ENCODE results near the gene TRAF7.

Gene TRAF7

GRCh38 chr16:2157480-2158261, 2.1 kb downstream of the TRAF7 start:
- no peaks in the 10 kb centered on the region for H3F3A ChIP-seq (ENCODE audit: insufficient read depth, low read length)
- H3K27ac ChIP-seq (ENCODE audit: low read depth, low read length, poor library complexity, severe bottlenecking) = no peak overlapping the region
- H3K4me3 ChIP-seq (ENCODE audit: low read depth, low read length, poor library complexity, severe bottlenecking) = peak overlapping the region; percentile 85
- H3K36me3 ChIP-seq (ENCODE audit: insufficient read depth, low read length) = peaks cover 24% of the 10 kb centered on the region
- no peak for TF ChIP-seq EZH2 (IDR thresholded peaks at IDR 0.05; ENCODE audit: borderline replicate concordance, low read length)
- TF ChIP-seq CTCF (IDR thresholded peaks at IDR 0.05; ENCODE audit: low read length) = no peak
- H3K9ac ChIP-seq (ENCODE audit: low read length) = no peak overlapping the region; the same call in 1 of the 2 replicates
- H3K9me3 ChIP-seq (ENCODE audit: low read length) = no peaks in the 10 kb centered on the region
- H3K79me2 ChIP-seq (ENCODE audit: insufficient read depth, low read length) = peaks cover 11% of the 10 kb centered on the region; the same call in 1 of the 2 replicates
- no peaks in the 10 kb centered on the region for H3K9me2 ChIP-seq (ENCODE audit: low read depth, low read length)
- no peak overlapping the region for H2AFZ ChIP-seq (ENCODE audit: low read length)
- no peaks in the 10 kb centered on the region for H3K27me3 ChIP-seq (ENCODE audit: insufficient read depth, low read length)
- H3K4me2 ChIP-seq (ENCODE audit: low read length) = peak overlapping the region; percentile 98
- no peaks in the 10 kb centered on the region for H4K20me1 ChIP-seq (ENCODE audit: insufficient read depth, low read length)
- H3K4me1 ChIP-seq (ENCODE audit: insufficient read depth, low read length, severe bottlenecking) = peaks cover 63% of the 10 kb centered on the region

- H3K79me2 ChIP-seq (ENCODE audit: insufficient read depth, low read length) = peaks cover 11% of the 10 kb centered on the region; the same call in 1 of the 2 replicates
- no peak for TF ChIP-seq CTCF (IDR thresholded peaks at IDR 0.05; ENCODE audit: low read length)
- TF ChIP-seq EZH2 (IDR thresholded peaks at IDR 0.05; ENCODE audit: borderline replicate concordance, low read length) = no peak
- no peaks in the 10 kb centered on the region for H3K27me3 ChIP-seq (ENCODE audit: insufficient read depth, low read length)
- H3K4me2 ChIP-seq (ENCODE audit: low read length) = peak overlapping the region; percentile 58
- peaks cover 20% of the 10 kb centered on the region for H3K36me3 ChIP-seq (ENCODE audit: insufficient read depth, low read length)
- peak overlapping the region; percentile 85 for H3K4me3 ChIP-seq (ENCODE audit: low read depth, low read length, poor library complexity, severe bottlenecking)
- peaks cover 57% of the 10 kb centered on the region for H3K4me1 ChIP-seq (ENCODE audit: insufficient read depth, low read length, severe bottlenecking)
- H2AFZ ChIP-seq (ENCODE audit: low read length) = no peak overlapping the region
- no peaks in the 10 kb centered on the region for H3F3A ChIP-seq (ENCODE audit: insufficient read depth, low read length)
- no peaks in the 10 kb centered on the region for H3K9me3 ChIP-seq (ENCODE audit: low read length)
- no peak overlapping the region; the same call in 1 of the 2 replicates for H3K9ac ChIP-seq (ENCODE audit: low read length)
- no peak overlapping the region for H3K27ac ChIP-seq (ENCODE audit: low read depth, low read length, poor library complexity, severe bottlenecking)
- H4K20me1 ChIP-seq (ENCODE audit: insufficient read depth, low read length) = no peaks in the 10 kb centered on the region
- H3K9me2 ChIP-seq (ENCODE audit: low read depth, low read length) = no peaks in the 10 kb centered on the region
Measured at GRCh38 chr16:2158262-2158638, 2.7 kb downstream of the TRAF7 start.

- no peaks in the 10 kb centered on the region for H3K9me2 ChIP-seq (ENCODE audit: low read depth, low read length)
- no peaks in the 10 kb centered on the region for H4K20me1 ChIP-seq (ENCODE audit: insufficient read depth, low read length)
- no peak overlapping the region for H2AFZ ChIP-seq (ENCODE audit: low read length)
- H3K27ac ChIP-seq (ENCODE audit: low read depth, low read length, poor library complexity, severe bottlenecking) = no peak overlapping the region
- peaks cover 11% of the 10 kb centered on the region; the same call in 1 of the 2 replicates for H3K79me2 ChIP-seq (ENCODE audit: insufficient read depth, low read length)
- peaks cover 47% of the 10 kb centered on the region for H3K4me1 ChIP-seq (ENCODE audit: insufficient read depth, low read length, severe bottlenecking)
- TF ChIP-seq CTCF (IDR thresholded peaks at IDR 0.05; ENCODE audit: low read length) (no peak), EZH2 (IDR thresholded peaks at IDR 0.05; ENCODE audit: borderline replicate concordance, low read length) (no peak)
- H3K4me3 ChIP-seq (ENCODE audit: low read depth, low read length, poor library complexity, severe bottlenecking) = peak overlapping the region; percentile 85
- H3K9me3 ChIP-seq (ENCODE audit: low read length) = no peaks in the 10 kb centered on the region
- H3K9ac ChIP-seq (ENCODE audit: low read length) = peak overlapping the region; percentile 27; the same call in 1 of the 2 replicates
- peaks cover 17% of the 10 kb centered on the region for H3K36me3 ChIP-seq (ENCODE audit: insufficient read depth, low read length)
- peak overlapping the region; percentile 58 for H3K4me2 ChIP-seq (ENCODE audit: low read length)
- no peaks in the 10 kb centered on the region for H3F3A ChIP-seq (ENCODE audit: insufficient read depth, low read length)
- no peaks in the 10 kb centered on the region for H3K27me3 ChIP-seq (ENCODE audit: insufficient read depth, low read length)
Measured at GRCh38 chr16:2159175-2159838, 3.7 kb downstream of the TRAF7 start.
